ENCODE results near the gene GLS. TPM values are rescaled to one million over a fixed set of nuclear protein-coding genes. Genes with fewer than 3 reads are reported as not detected.

GLS gene
- total and polyA plus RNA-seq, 2 donors (not counting 3 experiments of a cell fraction or from before 2014, with no cell fraction given), result 49.0 to 183 TPM

GRCh38 chr2:190973262-190973661 is 92.6 kb downstream of the GLS start:
- ChIA-PET POLR2A (no interaction called here), CTCF (interaction anchor here (1.2 to 1.7 kb wide), 3 partner anchors 14 to 79 kb away, joined by 4 to 6 read pairs (median 4); no protein-coding TSS in a partner anchor)
- Histone ChIP-seq H2AFZ (ENCODE audit: low read depth, low read length) (no peak overlapping the region), H4K20me1 (replicated peaks; ENCODE audit: control insufficient read depth, extremely low read depth, insufficient read depth, low read length) (no peaks in the 10 kb centered on the region), H3K4me2 (ENCODE audit: insufficient read depth, low read length) (no peak overlapping the region), H3K36me3 (ENCODE audit: control insufficient read depth in 2 of 2, extremely low read depth in 1 of 2, insufficient read depth in 2 of 2, low read length in 2 of 2) (peaks cover 20 to 42% of the 10 kb centered on the region in 2 experiments), H3K4me1 (ENCODE audit: control insufficient read depth, extremely low read depth, insufficient read depth, low read length) (peaks cover 63% of the 10 kb centered on the region), H3K4me3 (replicated peaks in 1 of 3; ENCODE audit: insufficient read depth in 1 of 3, low read depth in 1 of 3, low read length in 3 of 3) (no peak overlapping the region), H3K27me3 (ENCODE audit: control insufficient read depth in 2 of 2, insufficient read depth in 2 of 2, low read length in 2 of 2) (no peaks in the 10 kb centered on the region), H3K9me3 (replicated peaks; ENCODE audit: control insufficient read depth, insufficient read depth, low read length) (no peaks in the 10 kb centered on the region), H3K79me2 (ENCODE audit: control insufficient read depth, insufficient read depth, low read length) (no peaks in the 10 kb centered on the region), H3K27ac (ENCODE audit: insufficient read depth, low read depth, low read length) (no peak overlapping the region), H3K9me1 (replicated peaks; ENCODE audit: control insufficient read depth, extremely low read depth, insufficient read depth, low read length) (no peaks in the 10 kb centered on the region), H3K9ac (replicated peaks; ENCODE audit: extremely low read depth, insufficient read depth, low read length) (no peak overlapping the region)
- dilution Hi-C loops (cut with MboI; ENCODE audit: extremely low pct_ligation_motif_present, low sequenced_read_pairs) (no loop called here), intact Hi-C loops (cut with micrococcal nuclease) (no loop called here)
- DNase-seq (ENCODE audit: low read depth, low spot score) (no peak), FAIRE-seq (no peak)
- TF ChIP-seq CTCF (IDR thresholded peaks at IDR 0.05; ENCODE audit: extremely low read depth in 1 of 2, insufficient read depth in 1 of 2, low read depth in 1 of 2, low read length in 2 of 2) (no peak), GATA2 (IDR thresholded peaks at IDR 0.05; ENCODE audit: insufficient read depth, insufficient read length, low read depth, low read length) (no peak)
- no TSS peak for BruUV-seq (replicated peaks)

- Histone ChIP-seq H3K27me3 (ENCODE audit: control insufficient read depth in 2 of 2, insufficient read depth in 2 of 2, low read length in 2 of 2) (no peaks in the 10 kb centered on the region), H4K20me1 (replicated peaks; ENCODE audit: control insufficient read depth, extremely low read depth, insufficient read depth, low read length) (no peaks in the 10 kb centered on the region), H3K9me1 (replicated peaks; ENCODE audit: control insufficient read depth, extremely low read depth, insufficient read depth, low read length) (no peaks in the 10 kb centered on the region), H3K9ac (replicated peaks; ENCODE audit: extremely low read depth, insufficient read depth, low read length) (no peak overlapping the region), H3K36me3 (ENCODE audit: control insufficient read depth in 2 of 2, extremely low read depth in 1 of 2, insufficient read depth in 2 of 2, low read length in 2 of 2) (peaks cover 19 to 43% of the 10 kb centered on the region in 2 experiments), H3K27ac (ENCODE audit: insufficient read depth, low read depth, low read length) (no peak overlapping the region), H3K4me1 (ENCODE audit: control insufficient read depth, extremely low read depth, insufficient read depth, low read length) (peaks cover 69% of the 10 kb centered on the region), H3K9me3 (replicated peaks; ENCODE audit: control insufficient read depth, insufficient read depth, low read length) (no peaks in the 10 kb centered on the region), H3K79me2 (ENCODE audit: control insufficient read depth, insufficient read depth, low read length) (no peaks in the 10 kb centered on the region), H3K4me2 (ENCODE audit: insufficient read depth, low read length) (peak overlapping the region; percentile 3), H2AFZ (ENCODE audit: low read depth, low read length) (no peak overlapping the region), H3K4me3 (replicated peaks in 1 of 3; ENCODE audit: insufficient read depth in 1 of 3, low read depth in 1 of 3, low read length in 3 of 3) (no peak overlapping the region)
- TF ChIP-seq MAX (IDR thresholded peaks at IDR 0.05; ENCODE audit: insufficient read depth, insufficient read length) (no peak), POLR2A (IDR thresholded peaks at IDR 0.05; ENCODE audit: low read depth, low read length) (no peak), FOS (IDR thresholded peaks at IDR 0.05; ENCODE audit: borderline replicate concordance, insufficient read depth, low read length) (no peak), MYC (IDR thresholded peaks at IDR 0.05; ENCODE audit: low read depth, low read length) (no peak), CTCF (IDR thresholded peaks at IDR 0.05; ENCODE audit: extremely low read depth in 1 of 2, insufficient read depth in 1 of 2, low read depth in 1 of 2, low read length in 2 of 2) (no peak), POLR2AphosphoS5 (IDR thresholded peaks at IDR 0.05; ENCODE audit: insufficient read depth, low read depth, low read length) (no peak)
- no peak for FAIRE-seq
- no TSS peak for BruUV-seq (replicated peaks)
- POLR2A ChIA-PET, result no interaction called here
- DNase-seq (ENCODE audit: low read depth, low spot score), result no peak
- intact Hi-C loops (cut with micrococcal nuclease), result no loop called here
- dilution Hi-C loops (cut with MboI; ENCODE audit: extremely low pct_ligation_motif_present, low sequenced_read_pairs), result no loop called here
- CTCF ChIA-PET, result interaction anchor here (1.2 to 1.7 kb wide), 2 partner anchors 27 to 78 kb away, joined by 4 to 6 read pairs; no protein-coding TSS in a partner anchor
Measured at GRCh38 chr2:190973726-190974628, 93.4 kb downstream of the GLS start.

All from endothelial cell of umbilical vein (primary cell).